HL-60 (cell line): ENCODE data around the gene NNT.

Experiments used
- DNase-seq, 2 experiments: peaks; one replicate each; pipeline ENCODE4 v3.0.0-alpha.2; 2010 to 2020; ENCODE audit warnings: low read depth in 1 of 2, low spot score in 1 of 2
- H3K27ac ChIP-seq: fragments of 250-450 bp; sonication (Bioruptor Pico); replicated peaks from 2 replicates; pipeline ENCODE4 v1.5.1; 2020; ENCODE audit warnings: mild to moderate bottlenecking, moderate library complexity
- H3K27me3 ChIP-seq: fragments of 250-450 bp; sonication (Bioruptor Pico); 2 replicates; pipeline ENCODE4 v1.5.1; 2021; ENCODE audit warnings: mild to moderate bottlenecking, moderate library complexity; ENCODE audit not compliant: insufficient read depth, poor library complexity, severe bottlenecking
- H3K4me3 ChIP-seq: replicated peaks from 2 replicates; pipeline ENCODE4 v1.5.1; 2011; ENCODE audit warnings: mild to moderate bottlenecking, control low read depth, low read length; ENCODE audit not compliant: insufficient read depth
- GABPA ChIP-seq: IDR thresholded peaks from 2 replicates; pipeline ENCODE4 v1.6.1; 2012; ENCODE audit warnings: low read depth
- POLR2AphosphoS5 ChIP-seq: IDR thresholded peaks from 2 replicates; pipeline ENCODE4 v1.6.1; 2012; ENCODE audit warnings: low read depth
- SPI1 ChIP-seq: IDR thresholded peaks from 2 replicates; pipeline ENCODE4 v1.6.1; 2012; ENCODE audit warnings: low read depth, mild to moderate bottlenecking, borderline replicate concordance
- TF ChIP-seq, protein P1 (sequence below): IDR thresholded peaks from one replicate; pipeline ENCODE4 v1.5.1; 2011; ENCODE audit warnings: low read length, control low read depth, inconsistent platforms; ENCODE audit not compliant: insufficient read depth
- TF ChIP-seq, protein P2 (sequence below): IDR thresholded peaks from 2 replicates; pipeline ENCODE4 v1.6.1; 2012; ENCODE audit warnings: low read depth; ENCODE audit not compliant: insufficient replicate concordance

The NNT gene

GRCh38 chr5:43643750-43644149 lies 40.8 kb downstream of the NNT start:
- no peak overlapping the region for H3K4me3 ChIP-seq
- DNase-seq, result no peak
- TF ChIP-seq, protein P1, sequence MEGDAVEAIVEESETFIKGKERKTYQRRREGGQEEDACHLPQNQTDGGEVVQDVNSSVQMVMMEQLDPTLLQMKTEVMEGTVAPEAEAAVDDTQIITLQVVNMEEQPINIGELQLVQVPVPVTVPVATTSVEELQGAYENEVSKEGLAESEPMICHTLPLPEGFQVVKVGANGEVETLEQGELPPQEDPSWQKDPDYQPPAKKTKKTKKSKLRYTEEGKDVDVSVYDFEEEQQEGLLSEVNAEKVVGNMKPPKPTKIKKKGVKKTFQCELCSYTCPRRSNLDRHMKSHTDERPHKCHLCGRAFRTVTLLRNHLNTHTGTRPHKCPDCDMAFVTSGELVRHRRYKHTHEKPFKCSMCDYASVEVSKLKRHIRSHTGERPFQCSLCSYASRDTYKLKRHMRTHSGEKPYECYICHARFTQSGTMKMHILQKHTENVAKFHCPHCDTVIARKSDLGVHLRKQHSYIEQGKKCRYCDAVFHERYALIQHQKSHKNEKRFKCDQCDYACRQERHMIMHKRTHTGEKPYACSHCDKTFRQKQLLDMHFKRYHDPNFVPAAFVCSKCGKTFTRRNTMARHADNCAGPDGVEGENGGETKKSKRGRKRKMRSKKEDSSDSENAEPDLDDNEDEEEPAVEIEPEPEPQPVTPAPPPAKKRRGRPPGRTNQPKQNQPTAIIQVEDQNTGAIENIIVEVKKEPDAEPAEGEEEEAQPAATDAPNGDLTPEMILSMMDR, result no peak
- no peak for TF ChIP-seq POLR2AphosphoS5
- TF ChIP-seq GABPA, result no peak
- TF ChIP-seq, protein P2, sequence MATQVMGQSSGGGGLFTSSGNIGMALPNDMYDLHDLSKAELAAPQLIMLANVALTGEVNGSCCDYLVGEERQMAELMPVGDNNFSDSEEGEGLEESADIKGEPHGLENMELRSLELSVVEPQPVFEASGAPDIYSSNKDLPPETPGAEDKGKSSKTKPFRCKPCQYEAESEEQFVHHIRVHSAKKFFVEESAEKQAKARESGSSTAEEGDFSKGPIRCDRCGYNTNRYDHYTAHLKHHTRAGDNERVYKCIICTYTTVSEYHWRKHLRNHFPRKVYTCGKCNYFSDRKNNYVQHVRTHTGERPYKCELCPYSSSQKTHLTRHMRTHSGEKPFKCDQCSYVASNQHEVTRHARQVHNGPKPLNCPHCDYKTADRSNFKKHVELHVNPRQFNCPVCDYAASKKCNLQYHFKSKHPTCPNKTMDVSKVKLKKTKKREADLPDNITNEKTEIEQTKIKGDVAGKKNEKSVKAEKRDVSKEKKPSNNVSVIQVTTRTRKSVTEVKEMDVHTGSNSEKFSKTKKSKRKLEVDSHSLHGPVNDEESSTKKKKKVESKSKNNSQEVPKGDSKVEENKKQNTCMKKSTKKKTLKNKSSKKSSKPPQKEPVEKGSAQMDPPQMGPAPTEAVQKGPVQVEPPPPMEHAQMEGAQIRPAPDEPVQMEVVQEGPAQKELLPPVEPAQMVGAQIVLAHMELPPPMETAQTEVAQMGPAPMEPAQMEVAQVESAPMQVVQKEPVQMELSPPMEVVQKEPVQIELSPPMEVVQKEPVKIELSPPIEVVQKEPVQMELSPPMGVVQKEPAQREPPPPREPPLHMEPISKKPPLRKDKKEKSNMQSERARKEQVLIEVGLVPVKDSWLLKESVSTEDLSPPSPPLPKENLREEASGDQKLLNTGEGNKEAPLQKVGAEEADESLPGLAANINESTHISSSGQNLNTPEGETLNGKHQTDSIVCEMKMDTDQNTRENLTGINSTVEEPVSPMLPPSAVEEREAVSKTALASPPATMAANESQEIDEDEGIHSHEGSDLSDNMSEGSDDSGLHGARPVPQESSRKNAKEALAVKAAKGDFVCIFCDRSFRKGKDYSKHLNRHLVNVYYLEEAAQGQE, result no peak
- TF ChIP-seq SPI1, result no peak
- no peak overlapping the region for H3K27ac ChIP-seq
- no peaks in the 10 kb centered on the region for H3K27me3 ChIP-seq

DNA sequence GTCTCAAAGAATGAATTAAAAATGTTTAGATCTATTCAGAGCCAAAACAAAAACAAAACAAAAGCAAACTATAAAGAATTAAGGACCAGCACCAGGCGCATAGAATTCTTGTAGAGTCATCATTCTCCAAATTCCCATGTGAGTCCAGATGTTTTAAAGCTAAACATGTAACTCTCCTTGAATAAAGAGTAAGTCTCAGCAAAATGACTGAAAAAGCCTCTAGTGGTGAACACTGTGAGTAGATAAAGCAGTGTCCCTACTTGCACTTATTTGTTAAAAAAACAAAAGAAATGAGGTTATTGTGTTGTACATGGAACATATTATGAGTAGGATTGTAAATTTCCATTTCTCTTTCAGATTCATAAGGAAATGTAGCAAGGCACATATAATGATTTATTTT lies 44.0 kb downstream of the NNT start:
- H3K27ac ChIP-seq, result no peak overlapping the region
- H3K4me3 ChIP-seq, result no peak overlapping the region
- TF ChIP-seq, protein P2, result no peak
- TF ChIP-seq, protein P1, result no peak
- TF ChIP-seq GABPA (no peak), POLR2AphosphoS5 (no peak), SPI1 (no peak)
- no peaks in the 10 kb centered on the region for H3K27me3 ChIP-seq
- DNase-seq, result no peak

- Histone ChIP-seq H3K4me3 (no peak overlapping the region), H3K27me3 (no peaks in the 10 kb centered on the region), H3K27ac (no peak overlapping the region)
- no peak for DNase-seq
- no peak for TF ChIP-seq POLR2AphosphoS5
- TF ChIP-seq, protein P2, result no peak
- no peak for TF ChIP-seq SPI1
- TF ChIP-seq, protein P1, result no peak
- TF ChIP-seq GABPA, result no peak
Measured at GRCh38 chr5:43647789-43648188, 44.8 kb downstream of the NNT start.
